Osteoblast (primary cell): ENCODE data around the gene PAK1. TPM values are rescaled to one million over a fixed set of nuclear protein-coding genes. Genes with fewer than 3 reads are reported as not detected.

Source experiments
- DNase-seq: peaks from one replicate; pipeline ENCODE4 v3.0.0; 2011; ENCODE audit warnings: low spot score, mixed read lengths; ENCODE audit not compliant: insufficient read length; ENCODE audit errors: missing footprints
- H2AFZ ChIP-seq: 2 replicates; pipeline ENCODE4 v1.6.0; 2011; ENCODE audit warnings: mild to moderate bottlenecking, low read length
- H3K27ac ChIP-seq: 2 replicates; pipeline ENCODE4 v1.5.1; 2011; ENCODE audit warnings: mild to moderate bottlenecking, low read depth, low read length, moderate library complexity
- H3K27me3 ChIP-seq: 2 replicates; pipeline ENCODE4 v1.6.0; 2012; ENCODE audit warnings: mild to moderate bottlenecking, control low read depth, inconsistent platforms, low read length, moderate library complexity; ENCODE audit not compliant: insufficient read depth
- H3K36me3 ChIP-seq: 2 replicates; pipeline ENCODE4 v1.5.1; 2011; ENCODE audit warnings: mild to moderate bottlenecking, low read length, control low read depth, moderate library complexity; ENCODE audit not compliant: insufficient read depth
- H3K4me1 ChIP-seq: 2 replicates; pipeline ENCODE4 v1.5.1; 2011; ENCODE audit warnings: mild to moderate bottlenecking, low read length, control low read depth, moderate library complexity; ENCODE audit not compliant: insufficient read depth
- H3K4me2 ChIP-seq: 2 replicates; pipeline ENCODE4 v1.6.0; 2011; ENCODE audit warnings: mild to moderate bottlenecking, low read length; ENCODE audit not compliant: insufficient read depth
- H3K4me3 ChIP-seq: fragments of 200-600 bp; sonication (generic); 3 replicates; pipeline ENCODE4 v1.5.1; 2012; ENCODE audit warnings: mild to moderate bottlenecking, low read length, inconsistent platforms; ENCODE audit not compliant: insufficient read depth
- H3K79me2 ChIP-seq: 2 replicates; pipeline ENCODE4 v1.6.0; 2012; ENCODE audit warnings: mild to moderate bottlenecking, low read length, control low read depth, inconsistent platforms; ENCODE audit not compliant: insufficient read depth
- H3K9me3 ChIP-seq: 2 replicates; pipeline ENCODE4 v1.5.1; 2011; ENCODE audit warnings: low read depth, low read length, control low read depth
- H4K20me1 ChIP-seq: 2 replicates; pipeline ENCODE4 v1.6.0; 2012; ENCODE audit warnings: mild to moderate bottlenecking, low read length, control low read depth; ENCODE audit not compliant: insufficient read depth
- total RNA-seq: library from RNA; depleted of rRNA; stranded (reverse); fragments of >200 nt; gene quantifications from 2 replicates; pipeline ENCODE4 v1.2.3, GENCODE V29; 2012
- TF ChIP-seq, protein P1 (sequence below): IDR thresholded peaks from 2 replicates; pipeline ENCODE4 v1.5.1; 2011; ENCODE audit warnings: mild to moderate bottlenecking, low read depth, low read length, moderate library complexity; ENCODE audit errors: extremely low read depth

PAK1 gene
- total RNA-seq, 1 donor, result 34.4 TPM

DNA sequence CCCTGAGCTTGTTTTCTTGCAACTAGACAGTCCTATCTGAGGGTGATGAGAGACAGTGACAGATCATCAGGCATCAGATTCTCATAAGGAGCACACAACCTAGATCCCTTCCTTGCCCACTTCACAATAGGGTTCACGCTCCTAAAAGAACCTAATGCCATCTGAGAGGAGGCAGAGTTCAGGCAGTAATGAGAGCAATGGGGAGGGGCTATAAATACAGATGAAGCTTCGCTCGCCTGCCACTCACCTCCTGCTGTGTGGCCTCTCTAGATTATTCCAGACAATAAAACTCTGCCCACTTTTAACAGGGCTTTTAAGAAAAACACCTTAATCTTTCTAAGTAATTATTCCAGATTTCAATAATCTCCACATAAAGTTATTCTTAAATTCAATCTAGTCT, 43.9 kb upstream of the PAK1 start:
- Histone ChIP-seq H3K79me2 (no peaks in the 10 kb centered on the region), H3K36me3 (no peaks in the 10 kb centered on the region)
- TF ChIP-seq, protein P1, sequence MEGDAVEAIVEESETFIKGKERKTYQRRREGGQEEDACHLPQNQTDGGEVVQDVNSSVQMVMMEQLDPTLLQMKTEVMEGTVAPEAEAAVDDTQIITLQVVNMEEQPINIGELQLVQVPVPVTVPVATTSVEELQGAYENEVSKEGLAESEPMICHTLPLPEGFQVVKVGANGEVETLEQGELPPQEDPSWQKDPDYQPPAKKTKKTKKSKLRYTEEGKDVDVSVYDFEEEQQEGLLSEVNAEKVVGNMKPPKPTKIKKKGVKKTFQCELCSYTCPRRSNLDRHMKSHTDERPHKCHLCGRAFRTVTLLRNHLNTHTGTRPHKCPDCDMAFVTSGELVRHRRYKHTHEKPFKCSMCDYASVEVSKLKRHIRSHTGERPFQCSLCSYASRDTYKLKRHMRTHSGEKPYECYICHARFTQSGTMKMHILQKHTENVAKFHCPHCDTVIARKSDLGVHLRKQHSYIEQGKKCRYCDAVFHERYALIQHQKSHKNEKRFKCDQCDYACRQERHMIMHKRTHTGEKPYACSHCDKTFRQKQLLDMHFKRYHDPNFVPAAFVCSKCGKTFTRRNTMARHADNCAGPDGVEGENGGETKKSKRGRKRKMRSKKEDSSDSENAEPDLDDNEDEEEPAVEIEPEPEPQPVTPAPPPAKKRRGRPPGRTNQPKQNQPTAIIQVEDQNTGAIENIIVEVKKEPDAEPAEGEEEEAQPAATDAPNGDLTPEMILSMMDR, result no peak

GRCh38 chr11:77517226-77517625, 43.3 kb upstream of the PAK1 start:
- Histone ChIP-seq H3K4me3 (no peak overlapping the region), H3K79me2 (no peaks in the 10 kb centered on the region), H3K36me3 (no peaks in the 10 kb centered on the region), H3K9me3 (no peaks in the 10 kb centered on the region), H3K4me1 (peaks cover 3% of the 10 kb centered on the region), H3K4me2 (no peak overlapping the region), H3K27me3 (no peaks in the 10 kb centered on the region), H2AFZ (no peak overlapping the region), H4K20me1 (no peaks in the 10 kb centered on the region), H3K27ac (no peak overlapping the region)
- TF ChIP-seq, protein P1, result no peak
- no peak for DNase-seq

More for the DNA sequence above, 43.9 kb upstream of the PAK1 start:
- H3K27me3 ChIP-seq, result no peaks in the 10 kb centered on the region
- H3K9me3 ChIP-seq, result no peaks in the 10 kb centered on the region
- H3K4me1 ChIP-seq, result peaks cover 3% of the 10 kb centered on the region
- no peak overlapping the region for H2AFZ ChIP-seq
- H3K4me2 ChIP-seq, result no peak overlapping the region
- no peak overlapping the region for H3K4me3 ChIP-seq
- H4K20me1 ChIP-seq, result no peaks in the 10 kb centered on the region
- DNase-seq, result no peak
- no peak overlapping the region for H3K27ac ChIP-seq

DNA sequence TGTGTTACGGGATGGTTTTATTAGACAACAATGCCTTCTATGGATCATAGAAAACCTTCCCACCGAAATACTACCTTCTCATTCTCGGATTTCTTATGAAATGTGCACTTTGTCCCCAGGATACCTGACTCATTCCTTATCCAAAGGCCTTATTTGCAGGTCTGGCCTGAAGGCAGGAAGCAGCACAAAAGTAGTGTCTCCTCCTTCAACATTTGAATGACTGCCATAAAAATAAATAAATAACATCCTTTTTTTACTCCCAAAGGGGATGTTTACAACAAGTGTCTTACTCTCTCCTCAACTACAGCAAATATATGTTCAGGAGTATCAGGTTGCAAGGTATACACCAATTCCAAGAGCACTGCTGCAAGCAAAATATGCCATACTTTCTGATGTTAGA, 41.6 kb upstream of the PAK1 start:
- Histone ChIP-seq H3K36me3 (no peaks in the 10 kb centered on the region), H2AFZ (no peak overlapping the region), H3K9me3 (no peaks in the 10 kb centered on the region), H4K20me1 (no peaks in the 10 kb centered on the region), H3K4me1 (peaks cover 3% of the 10 kb centered on the region), H3K4me3 (no peak overlapping the region), H3K27me3 (peaks cover 7% of the 10 kb centered on the region), H3K79me2 (no peaks in the 10 kb centered on the region), H3K4me2 (no peak overlapping the region), H3K27ac (no peak overlapping the region)
- DNase-seq, result no peak
- TF ChIP-seq, protein P1, result no peak

GRCh38 chr11:77515063-77515462, 41.2 kb upstream of the PAK1 start:
- no peak overlapping the region for H3K4me2 ChIP-seq
- no peak overlapping the region for H2AFZ ChIP-seq
- no peak overlapping the region for H3K4me3 ChIP-seq
- H3K9me3 ChIP-seq, result no peaks in the 10 kb centered on the region
- H3K36me3 ChIP-seq, result no peaks in the 10 kb centered on the region
- peaks cover 3% of the 10 kb centered on the region for H3K4me1 ChIP-seq
- no peaks in the 10 kb centered on the region for H4K20me1 ChIP-seq
- no peaks in the 10 kb centered on the region for H3K79me2 ChIP-seq
- peaks cover 7% of the 10 kb centered on the region for H3K27me3 ChIP-seq
- TF ChIP-seq, protein P1, result no peak
- no peak overlapping the region for H3K27ac ChIP-seq
- DNase-seq, result no peak
